Right atrium auricular region (tissue), 2 donors: Measurements from ENCODE around the gene BTG1. TPM values are rescaled to one million over a fixed set of nuclear protein-coding genes. Genes with fewer than 3 reads are reported as not detected.
"Not testable (repeated sequence)": the region's sequence is repeated elsewhere in the genome, so short reads cannot be mapped to it uniquely, and the experiment has no call there.

Experiments used
- DNase-seq: peaks from one replicate; pipeline ENCODE4 v3.0.0-alpha.2; 2019; ENCODE audit warnings: low spot score
- H3K27ac ChIP-seq, 2 donors: fragments of 200-600 bp; sonication (generic); 1 replicate in 1 of 2; 2 replicates in 1 of 2; pipeline ENCODE4 v1.5.1; 2016 to 2019
- H3K27me3 ChIP-seq, 2 donors: fragments of 200-600 bp; sonication (generic); one replicate each; pipeline versions ENCODE4 v1.5.1 to v1.6.0; 2017 to 2019
- H3K36me3 ChIP-seq: fragments of 200-600 bp; sonication (generic); one replicate; pipeline ENCODE4 v1.5.1; 2016
- H3K4me1 ChIP-seq, 2 donors: fragments of 200-600 bp; sonication (generic); one replicate each; pipeline versions ENCODE4 v1.5.1 to v1.6.0; 2017 to 2019
- H3K4me3 ChIP-seq, 2 donors: fragments of 200-600 bp; sonication (generic); 1 replicate in 1 of 2; 2 replicates in 1 of 2; pipeline ENCODE4 v1.5.1; 2017 to 2019; ENCODE audit warnings: mild to moderate bottlenecking in 1 of 2, moderate library complexity in 1 of 2
- H3K9me3 ChIP-seq, 2 donors: fragments of 200-600 bp; sonication (generic); one replicate each; pipeline ENCODE4 v1.5.1; 2019
- CTCF ChIP-seq, 2 donors: fragments of 200-600 bp; sonication (generic); IDR thresholded peaks; one replicate each; pipeline ENCODE4 v1.5.1; 2019; ENCODE audit warnings: antibody characterized with exemption in 2 of 2
- total RNA-seq, 2 donors: library from RNA; depleted of rRNA; stranded (reverse); fragments of >200 nt; gene quantifications; one replicate each; pipeline ENCODE4 v1.1.0, GENCODE V29; 2016

Gene BTG1
- total RNA-seq, 2 donors from 2014 or later, result 51.2 to 61.6 TPM

GRCh38 chr12:92105110-92105509, 40.5 kb downstream of the BTG1 start:
- H3K4me3 ChIP-seq, result no peak overlapping the region
- TF ChIP-seq CTCF (IDR thresholded peaks at IDR 0.05), result no peak
- H3K36me3 ChIP-seq, result no peaks in the 10 kb centered on the region
- no peaks in the 10 kb centered on the region for H3K9me3 ChIP-seq
- no peak overlapping the region for H3K27ac ChIP-seq
- DNase-seq, result no peak
- H3K27me3 ChIP-seq, result no peaks in the 10 kb centered on the region
- no peaks in the 10 kb centered on the region for H3K4me1 ChIP-seq

- no peaks in the 10 kb centered on the region for H3K36me3 ChIP-seq
- H3K9me3 ChIP-seq, result no peaks in the 10 kb centered on the region
- H3K4me3 ChIP-seq, result no peak overlapping the region
- TF ChIP-seq CTCF (IDR thresholded peaks at IDR 0.05), result no peak
- no peak overlapping the region for H3K27ac ChIP-seq
- H3K4me1 ChIP-seq, result no peaks in the 10 kb centered on the region
- H3K27me3 ChIP-seq, result no peaks in the 10 kb centered on the region
- DNase-seq, result no peak
Observed at GRCh38 chr12:92102606-92103005, 43.0 kb downstream of the BTG1 start.

- Histone ChIP-seq H3K4me3 (no peak overlapping the region), H3K27me3 (no peaks in the 10 kb centered on the region), H3K4me1 (no peaks in the 10 kb centered on the region), H3K27ac (no peak overlapping the region), H3K9me3 (no peaks in the 10 kb centered on the region), H3K36me3 (no peaks in the 10 kb centered on the region)
- no peak for DNase-seq
- no peak for TF ChIP-seq CTCF (IDR thresholded peaks at IDR 0.05)
Observed at GRCh38 chr12:92098594-92099380, 46.9 kb downstream of the BTG1 start.

GRCh38 chr12:92096346-92097136, 49.1 kb downstream of the BTG1 start:
- Histone ChIP-seq H3K27ac (no peak overlapping the region), H3K4me3 (no peak overlapping the region), H3K36me3 (no peaks in the 10 kb centered on the region), H3K9me3 (no peaks in the 10 kb centered on the region), H3K4me1 (no peaks in the 10 kb centered on the region), H3K27me3 (no peaks in the 10 kb centered on the region)
- no peak for DNase-seq
- TF ChIP-seq CTCF (IDR thresholded peaks at IDR 0.05), result no peak

GRCh38 chr12:92094751-92095161, 50.9 kb downstream of the BTG1 start:
- H3K27ac ChIP-seq, result no peak overlapping the region
- TF ChIP-seq CTCF (IDR thresholded peaks at IDR 0.05), result no peak

GRCh38 chr12:92094301-92094700, 51.3 kb downstream of the BTG1 start:
- H3K36me3 ChIP-seq, H3K27me3 ChIP-seq, DNase-seq, H3K9me3 ChIP-seq, H3K27ac ChIP-seq, H3K4me3 ChIP-seq, H3K4me1 ChIP-seq: not testable (repeated sequence)

More at GRCh38 chr12:92094751-92095161, 50.9 kb downstream of the BTG1 start:
- Histone ChIP-seq H3K4me1 (no peaks in the 10 kb centered on the region), H3K27me3 (no peaks in the 10 kb centered on the region), H3K36me3 (no peaks in the 10 kb centered on the region), H3K4me3 (no peak overlapping the region), H3K9me3 (no peaks in the 10 kb centered on the region)
- no peak for DNase-seq
